Calu3 (cell line): ENCODE data around the gene SAMD4A. TPM values are rescaled to one million over a fixed set of nuclear protein-coding genes. Genes with fewer than 3 reads are reported as not detected.
A peak's percentile ranks its signal among the peaks of the same experiment; 100 is the strongest.

ENCODE experiments used
- BruUV-seq: library from RNA; stranded (reverse); fragments of 400-500 nt; replicated peaks from 2 replicates; lab custom pipeline; 2021; lab: Mats Ljungman, UMichigan
- CTCF ChIA-PET: fragments of 300-600 bp; sonication (Branson Sonifier 250); formaldehyde crosslinking; loops from one replicate; lab custom pipeline; 2022; ENCODE audit warnings: antibody characterized with exemption; lab: Charles Lee
- DNase-seq: peaks from one replicate; pipeline ENCODE4 v3.0.0; 2022
- H3K27ac Mint-ChIP-seq: one replicate; pipeline ENCODE4 v1.8.0; 2022; ENCODE audit warnings: mixed read lengths; ENCODE audit not compliant: unreplicated experiment
- H3K27me3 Mint-ChIP-seq: one replicate; pipeline ENCODE4 v1.8.0; 2022; ENCODE audit warnings: mixed read lengths; ENCODE audit not compliant: unreplicated experiment
- H3K36me3 Mint-ChIP-seq: one replicate; pipeline ENCODE4 v1.8.0; 2022; ENCODE audit warnings: mild to moderate bottlenecking, moderate library complexity, mixed read lengths; ENCODE audit not compliant: insufficient read depth, unreplicated experiment
- H3K4me1 Mint-ChIP-seq: one replicate; pipeline ENCODE4 v1.8.0; 2022; ENCODE audit warnings: mild to moderate bottlenecking, low read depth, mixed read lengths; ENCODE audit not compliant: unreplicated experiment
- H3K4me3 Mint-ChIP-seq: one replicate; pipeline ENCODE4 v1.8.0; 2022; ENCODE audit warnings: mild to moderate bottlenecking, low read depth, moderate library complexity, mixed read lengths; ENCODE audit not compliant: unreplicated experiment
- H3K9me3 Mint-ChIP-seq: one replicate; pipeline ENCODE4 v1.8.0; 2022; ENCODE audit warnings: low read depth, mixed read lengths; ENCODE audit not compliant: unreplicated experiment
- CTCF ChIP-seq: fragments of 200-600 bp; IDR thresholded peaks from one replicate; pipeline ENCODE4 v1.8.0; 2022; ENCODE audit warnings: antibody characterized with exemption; ENCODE audit not compliant: unreplicated experiment
- intact Hi-C: fragments of 100-400 bp; cut with micrococcal nuclease; formaldehyde crosslinking; loops from one replicate; pipeline ENCODE4 v1.10.0; 2022; ENCODE audit not compliant: unreplicated experiment
- total RNA-seq: library from RNA; stranded (reverse); gene quantifications from 2 replicates; pipeline ENCODE4 v1.2.3, GENCODE V29; 2022

Gene SAMD4A
- total RNA-seq, 1 experiment from 2014 or later, result 14.4 TPM

DNA sequence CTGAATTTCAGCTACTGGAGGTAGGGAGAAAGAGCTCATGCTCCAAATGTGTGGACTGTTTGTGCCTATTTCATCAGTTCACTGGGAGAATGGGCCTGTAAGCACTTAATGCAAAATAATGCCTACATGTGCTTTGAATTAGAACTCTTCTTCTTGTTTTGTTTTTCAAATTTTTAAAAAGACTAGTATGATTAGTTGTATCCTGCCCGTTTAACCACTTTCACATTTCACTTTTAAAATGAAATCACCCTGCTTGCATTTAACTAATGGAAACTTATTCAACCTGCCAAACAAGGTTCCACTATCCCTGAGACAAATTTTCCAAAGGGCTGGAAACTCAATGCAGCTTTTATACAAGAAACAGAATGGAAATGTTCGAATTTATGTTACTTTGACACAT, 79.7 kb downstream of the SAMD4A start:
- no peak for DNase-seq
- no peak overlapping the region for H3K27ac Mint-ChIP-seq
- H3K36me3 Mint-ChIP-seq, result no peaks in the 10 kb centered on the region
- no peak for TF ChIP-seq CTCF
- H3K4me3 Mint-ChIP-seq, result no peak overlapping the region
- intact Hi-C loops, result no loop called here
- H3K9me3 Mint-ChIP-seq, result no peaks in the 10 kb centered on the region
- H3K4me1 Mint-ChIP-seq, result peaks cover 28% of the 10 kb centered on the region
- no peaks in the 10 kb centered on the region for H3K27me3 Mint-ChIP-seq
- CTCF ChIA-PET, result no interaction called here
- BruUV-seq, result no TSS peak

DNA sequence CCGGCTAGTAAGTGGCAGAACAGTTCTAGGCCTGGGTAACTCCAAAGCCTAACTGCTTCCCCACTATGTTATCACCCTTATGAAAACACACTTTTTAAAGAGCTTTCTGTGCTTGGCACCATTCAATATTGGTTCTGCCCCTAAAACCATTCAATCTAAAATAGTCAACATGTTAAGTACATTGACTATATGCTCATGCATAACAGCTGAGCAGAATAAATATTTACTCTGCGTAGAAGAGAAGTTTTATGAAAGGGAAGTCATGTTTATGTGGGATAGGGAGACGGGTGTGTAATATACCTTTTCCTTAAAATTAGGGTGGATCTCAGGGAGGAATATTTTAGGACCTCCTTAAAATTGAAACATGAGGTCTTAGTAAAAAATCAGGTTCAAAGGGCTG, 80.5 kb downstream of the SAMD4A start:
- DNase-seq, result no peak
- no peaks in the 10 kb centered on the region for H3K27me3 Mint-ChIP-seq
- H3K27ac Mint-ChIP-seq, result no peak overlapping the region
- BruUV-seq, result no TSS peak
- intact Hi-C loops, result no loop called here
- no peak overlapping the region for H3K4me3 Mint-ChIP-seq
- CTCF ChIA-PET, result no interaction called here
- TF ChIP-seq CTCF, result no peak
- peaks cover 28% of the 10 kb centered on the region for H3K4me1 Mint-ChIP-seq
- H3K36me3 Mint-ChIP-seq, result no peaks in the 10 kb centered on the region
- no peaks in the 10 kb centered on the region for H3K9me3 Mint-ChIP-seq

GRCh38 chr14:54649056-54649455, 82.1 kb downstream of the SAMD4A start:
- Mint-ChIP-seq H3K27ac (no peak overlapping the region), H3K4me1 (peaks cover 26% of the 10 kb centered on the region), H3K36me3 (no peaks in the 10 kb centered on the region), H3K4me3 (no peak overlapping the region), H3K27me3 (no peaks in the 10 kb centered on the region), H3K9me3 (no peaks in the 10 kb centered on the region)
- intact Hi-C loops, result no loop called here
- CTCF ChIA-PET, result interaction anchor here (0.5 kb wide), 1 partner anchor 12 kb away, joined by 3 read pairs; no protein-coding TSS in a partner anchor
- DNase-seq, result no peak
- BruUV-seq, result no TSS peak
- no peak for TF ChIP-seq CTCF

DNA sequence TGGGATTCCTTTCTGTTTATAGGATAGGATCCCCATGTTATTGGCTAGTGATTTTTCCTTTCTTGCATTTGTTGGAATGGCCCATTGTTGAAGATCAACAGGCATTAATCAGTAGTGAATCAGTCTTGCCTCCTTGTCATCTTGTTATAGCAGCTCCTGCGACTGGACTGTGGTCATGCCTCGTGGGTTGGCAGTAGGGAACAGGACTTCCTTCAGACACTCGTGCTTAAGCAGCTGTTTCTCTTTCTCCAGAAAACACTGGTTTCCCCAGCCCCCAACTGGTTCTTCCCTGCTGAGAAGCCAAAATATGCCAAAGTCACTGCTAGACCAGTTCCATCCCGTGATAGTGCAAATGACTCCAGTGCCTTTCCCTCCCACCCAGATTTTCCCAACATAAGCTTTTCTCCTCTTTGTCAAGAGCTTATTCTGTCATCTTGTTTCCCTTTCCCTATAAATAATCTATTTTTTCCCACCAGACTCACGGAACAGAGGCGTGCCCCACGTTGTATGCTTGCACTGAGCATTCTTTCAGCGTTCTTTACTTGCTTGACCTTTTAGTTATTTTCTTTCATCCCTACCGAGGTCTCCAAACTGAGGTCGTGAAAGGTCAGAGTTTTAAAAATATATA, 83.5 kb downstream of the SAMD4A start:
- CTCF ChIA-PET, result no interaction called here
- BruUV-seq, result no TSS peak
- peak overlapping the region; percentile 39 for H3K27ac Mint-ChIP-seq
- DNase-seq, result no peak
- H3K4me3 Mint-ChIP-seq, result peak overlapping the region; percentile 33
- intact Hi-C loops, result no loop called here
- H3K9me3 Mint-ChIP-seq, result no peaks in the 10 kb centered on the region
- peaks cover 33% of the 10 kb centered on the region for H3K4me1 Mint-ChIP-seq
- H3K36me3 Mint-ChIP-seq, result no peaks in the 10 kb centered on the region
- no peaks in the 10 kb centered on the region for H3K27me3 Mint-ChIP-seq
- no peak for TF ChIP-seq CTCF
